Mesothelial cell of epicardium (in vitro differentiated cells): ENCODE measurements around the gene SMURF2. TPM values are rescaled to one million over a fixed set of nuclear protein-coding genes. Genes with fewer than 3 reads are reported as not detected.

Experiments used
- DNase-seq, 2 experiments: peaks; one replicate each; pipeline ENCODE4 v3.0.0; 2021; ENCODE audit warnings: low spot score in 2 of 2; ENCODE audit not compliant: unreplicated experiment in 2 of 2
- H3K27ac Mint-ChIP-seq: 2 replicates; pipeline ENCODE4 v1.8.0; 2021; ENCODE audit warnings: mixed read lengths
- H3K27me3 Mint-ChIP-seq: 2 replicates; pipeline ENCODE4 v1.8.0; 2021; ENCODE audit warnings: low read depth, mixed read lengths
- H3K36me3 Mint-ChIP-seq: 2 replicates; pipeline ENCODE4 v1.8.0; 2021; ENCODE audit warnings: mixed read lengths
- H3K4me1 Mint-ChIP-seq: 2 replicates; pipeline ENCODE4 v1.8.0; 2021; ENCODE audit warnings: mixed read lengths
- H3K4me3 Mint-ChIP-seq: 2 replicates; pipeline ENCODE4 v1.8.0; 2021; ENCODE audit warnings: mild to moderate bottlenecking, moderate library complexity, mixed read lengths
- H3K9me3 Mint-ChIP-seq: 2 replicates; pipeline ENCODE4 v1.8.0; 2021; ENCODE audit warnings: mixed read lengths
- total RNA-seq: library from RNA; stranded (reverse); gene quantifications from 3 replicates; pipeline ENCODE4 v1.2.1, GENCODE V29; 2021
- TF ChIP-seq, protein P1 (sequence below): fragments of 200-600 bp; sonication (generic); IDR thresholded peaks from one replicate; pipeline ENCODE4 v1.5.0; 2021; ENCODE audit warnings: antibody characterized with exemption; ENCODE audit not compliant: unreplicated experiment

SMURF2 gene
- total RNA-seq, 1 donor from 2014 or later = 41.2 TPM

DNA sequence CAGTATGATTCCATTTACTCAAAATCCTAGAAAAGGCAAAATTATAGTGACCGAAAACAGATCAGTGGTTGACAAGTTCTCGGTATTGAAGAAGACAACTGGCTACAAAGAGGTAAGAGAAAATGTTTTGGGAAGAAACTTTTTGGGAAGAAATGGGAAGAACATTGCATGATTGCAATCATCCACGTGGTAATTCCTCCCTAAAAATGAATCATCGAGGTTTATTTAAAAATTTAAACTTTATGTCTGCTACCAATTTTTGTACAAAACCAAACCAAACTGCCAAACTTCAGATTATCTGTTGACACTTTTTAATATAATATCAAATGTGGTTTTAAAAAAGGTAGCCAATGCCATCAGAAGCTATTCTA, 8.1 kb downstream of the SMURF2 start:
- H3K4me1 Mint-ChIP-seq = peaks cover 15% of the 10 kb centered on the region
- H3K36me3 Mint-ChIP-seq = peaks cover 9% of the 10 kb centered on the region
- peaks cover 5% of the 10 kb centered on the region for H3K9me3 Mint-ChIP-seq
- DNase-seq = no peak
- peak overlapping the region; percentile 35 for H3K27ac Mint-ChIP-seq
- no peaks in the 10 kb centered on the region for H3K27me3 Mint-ChIP-seq
- no peak overlapping the region for H3K4me3 Mint-ChIP-seq
- TF ChIP-seq, protein P1, sequence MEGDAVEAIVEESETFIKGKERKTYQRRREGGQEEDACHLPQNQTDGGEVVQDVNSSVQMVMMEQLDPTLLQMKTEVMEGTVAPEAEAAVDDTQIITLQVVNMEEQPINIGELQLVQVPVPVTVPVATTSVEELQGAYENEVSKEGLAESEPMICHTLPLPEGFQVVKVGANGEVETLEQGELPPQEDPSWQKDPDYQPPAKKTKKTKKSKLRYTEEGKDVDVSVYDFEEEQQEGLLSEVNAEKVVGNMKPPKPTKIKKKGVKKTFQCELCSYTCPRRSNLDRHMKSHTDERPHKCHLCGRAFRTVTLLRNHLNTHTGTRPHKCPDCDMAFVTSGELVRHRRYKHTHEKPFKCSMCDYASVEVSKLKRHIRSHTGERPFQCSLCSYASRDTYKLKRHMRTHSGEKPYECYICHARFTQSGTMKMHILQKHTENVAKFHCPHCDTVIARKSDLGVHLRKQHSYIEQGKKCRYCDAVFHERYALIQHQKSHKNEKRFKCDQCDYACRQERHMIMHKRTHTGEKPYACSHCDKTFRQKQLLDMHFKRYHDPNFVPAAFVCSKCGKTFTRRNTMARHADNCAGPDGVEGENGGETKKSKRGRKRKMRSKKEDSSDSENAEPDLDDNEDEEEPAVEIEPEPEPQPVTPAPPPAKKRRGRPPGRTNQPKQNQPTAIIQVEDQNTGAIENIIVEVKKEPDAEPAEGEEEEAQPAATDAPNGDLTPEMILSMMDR = no peak

GRCh38 chr17:64653325-64653984, 8.7 kb downstream of the SMURF2 start:
- DNase-seq = no peak
- Mint-ChIP-seq H3K36me3 (peaks cover 9% of the 10 kb centered on the region), H3K27me3 (no peaks in the 10 kb centered on the region), H3K9me3 (peaks cover 5% of the 10 kb centered on the region), H3K4me3 (no peak overlapping the region), H3K27ac (peak overlapping the region; percentile 35), H3K4me1 (peaks cover 12% of the 10 kb centered on the region)
- TF ChIP-seq, protein P1 = no peak

DNA sequence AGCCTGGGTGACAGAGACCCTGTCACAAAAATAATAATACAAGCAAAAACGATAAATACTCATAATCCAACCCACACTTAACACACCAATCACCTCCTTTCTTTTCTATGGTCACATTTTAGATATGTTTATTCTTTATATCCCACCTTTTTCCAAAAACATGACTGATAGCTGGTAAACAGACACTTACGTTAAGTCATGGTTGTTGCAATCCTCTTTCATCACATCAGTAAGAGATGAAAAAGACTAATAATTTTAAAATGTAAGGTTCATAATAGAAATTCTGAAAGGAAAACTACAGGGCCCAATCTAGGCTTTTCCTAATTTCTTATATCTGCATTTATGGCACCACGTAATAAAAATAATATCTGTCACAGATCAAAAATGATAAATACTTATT, 10.2 kb downstream of the SMURF2 start:
- Mint-ChIP-seq H3K9me3 (peaks cover 5% of the 10 kb centered on the region), H3K4me3 (no peak overlapping the region), H3K36me3 (peaks cover 9% of the 10 kb centered on the region), H3K27me3 (no peaks in the 10 kb centered on the region), H3K27ac (no peak overlapping the region), H3K4me1 (peaks cover 10% of the 10 kb centered on the region)
- TF ChIP-seq, protein P1 = no peak
- no peak for DNase-seq

GRCh38 chr17:64648234-64648633, 13.9 kb downstream of the SMURF2 start:
- no peak for DNase-seq
- TF ChIP-seq, protein P1 = no peak
- H3K27ac Mint-ChIP-seq = no peak overlapping the region
- peaks cover 2% of the 10 kb centered on the region for H3K36me3 Mint-ChIP-seq
- H3K27me3 Mint-ChIP-seq = no peaks in the 10 kb centered on the region
- no peaks in the 10 kb centered on the region for H3K9me3 Mint-ChIP-seq
- no peak overlapping the region for H3K4me3 Mint-ChIP-seq
- H3K4me1 Mint-ChIP-seq = peaks cover 4% of the 10 kb centered on the region

DNA sequence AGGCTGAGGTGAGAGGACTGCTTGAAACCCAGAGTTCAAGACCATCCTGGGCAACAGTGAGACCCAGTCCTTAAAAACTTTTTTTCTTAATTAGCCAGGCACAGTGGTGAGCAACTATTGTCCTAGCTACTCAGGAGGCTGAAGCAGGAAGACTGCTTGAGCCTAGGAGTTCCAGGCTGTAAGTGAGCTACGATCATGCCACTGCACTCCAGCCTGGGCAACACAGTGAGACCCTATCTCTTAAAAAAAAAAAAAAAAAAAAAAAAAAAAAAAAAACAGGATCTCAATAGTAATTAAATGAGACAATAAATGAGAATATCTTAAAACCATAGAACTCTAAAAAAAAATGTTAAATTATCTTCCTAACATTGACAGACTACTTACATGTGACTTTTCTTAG, 14.3 kb downstream of the SMURF2 start:
- Mint-ChIP-seq H3K4me1 (peaks cover 4% of the 10 kb centered on the region), H3K9me3 (no peaks in the 10 kb centered on the region), H3K27me3 (no peaks in the 10 kb centered on the region), H3K36me3 (peaks cover 2% of the 10 kb centered on the region), H3K4me3 (no peak overlapping the region), H3K27ac (no peak overlapping the region)
- no peak for DNase-seq
- TF ChIP-seq, protein P1 = no peak
